H1 (cell line): ENCODE measurements around the gene GPR34. TPM values are rescaled to one million over a fixed set of nuclear protein-coding genes. Genes with fewer than 3 reads are reported as not detected.

Experiments
- CTCF ChIA-PET: fragments of 300-600 bp; sonication (Branson Sonifier 250); formaldehyde crosslinking; loops from one replicate; lab custom pipeline; 2021; ENCODE audit not compliant: partially characterized antibody; lab: Charles Lee
- POLR2A ChIA-PET: fragments of 300-600 bp; sonication (Branson Sonifier 250); formaldehyde crosslinking; loops from one replicate; lab custom pipeline; 2021; ENCODE audit warnings: inconsistent platforms; ENCODE audit not compliant: partially characterized antibody; lab: Charles Lee
- DNase-seq, 2 experiments: peaks; one replicate each; pipeline versions ENCODE4 v3.0.0 to v3.0.0-alpha.2; 2010 to 2022; ENCODE audit warnings: low spot score in 2 of 2, low read depth in 1 of 2, mixed read lengths in 1 of 2
- FAIRE-seq: peaks from 2 replicates; lab custom pipeline; 2011; peaks lifted over from hg19 to GRCh38; lab: Jason Lieb, UNC
- H2AFZ ChIP-seq: 2 replicates; pipeline ENCODE4 v1.8.1; 2012; ENCODE audit warnings: low read length, inconsistent platforms
- H2AK5ac ChIP-seq: 2 replicates; pipeline ENCODE4 v1.6.1; 2013; ENCODE audit warnings: low read depth, low read length
- H2BK120ac ChIP-seq: replicated peaks from 2 replicates; pipeline ENCODE3; 2013; ENCODE audit warnings: low read depth, low read length, inconsistent platforms
- H2BK12ac ChIP-seq: 2 replicates; pipeline ENCODE4 v1.6.1; 2013; ENCODE audit warnings: low read depth, low read length
- H2BK15ac ChIP-seq: 2 replicates; pipeline ENCODE4 v1.6.1; 2013; ENCODE audit warnings: low read length
- H2BK20ac ChIP-seq: 2 replicates; pipeline ENCODE4 v1.6.1; 2013; ENCODE audit warnings: low read length
- H2BK5ac ChIP-seq: 2 replicates; pipeline ENCODE4 v1.6.1; 2013; ENCODE audit warnings: low read depth, low read length
- H3K14ac ChIP-seq: 2 replicates; pipeline ENCODE4 v1.6.1; 2013; ENCODE audit warnings: inconsistent platforms; ENCODE audit not compliant: insufficient read length
- H3K18ac ChIP-seq: 2 replicates; pipeline ENCODE4 v1.6.1; 2013; ENCODE audit warnings: low read length; ENCODE audit errors: extremely low read depth
- H3K23ac ChIP-seq: 2 replicates; pipeline ENCODE4 v1.6.1; 2013; ENCODE audit warnings: inconsistent platforms; ENCODE audit not compliant: insufficient read length
- H3K23me2 ChIP-seq: 2 replicates; pipeline ENCODE4 v1.6.1; 2013; ENCODE audit warnings: low read depth, low read length
- H3K27ac ChIP-seq: 2 replicates; pipeline ENCODE4 v1.6.1; 2011; ENCODE audit warnings: low read depth, low read length, inconsistent platforms
- H3K27me3 ChIP-seq, 4 experiments: replicated peaks in 1 of 4; 1 replicate in 1 of 4; 2 replicates in 3 of 4; pipeline versions ENCODE4 v1.6.1 to v1.8.1; 2011 to 2013; ENCODE audit warnings: low read length in 3 of 4, mild to moderate bottlenecking in 3 of 4, inconsistent platforms in 2 of 4, mixed read lengths in 2 of 4, moderate library complexity in 1 of 4; ENCODE audit not compliant: control insufficient read depth in 3 of 4, insufficient read depth in 3 of 4; ENCODE audit errors: extremely low read depth in 1 of 4
- H3K36me3 ChIP-seq, 4 experiments: 2 replicates each; pipeline versions ENCODE4 v1.6.1 to v1.8.1; 2011 to 2013; ENCODE audit warnings: mild to moderate bottlenecking in 4 of 4, low read length in 3 of 4, moderate library complexity in 2 of 4, control low read depth in 1 of 4, inconsistent platforms in 1 of 4; ENCODE audit not compliant: insufficient read depth in 4 of 4, control insufficient read depth in 2 of 4
- H3K4ac ChIP-seq: replicated peaks from 2 replicates; pipeline ENCODE3; 2013; ENCODE audit warnings: low read length, low read depth, mixed read lengths, inconsistent platforms; ENCODE audit not compliant: insufficient read length
- H3K4me1 ChIP-seq, 4 experiments: replicated peaks in 1 of 4; 1 replicate in 1 of 4; 2 replicates in 3 of 4; pipeline versions ENCODE4 v1.6.1 to v1.8.1; 2011 to 2013; ENCODE audit warnings: low read length in 3 of 4, inconsistent platforms in 2 of 4, mixed read lengths in 1 of 4; ENCODE audit not compliant: insufficient read depth in 4 of 4, control insufficient read depth in 3 of 4
- H3K4me2 ChIP-seq, 2 experiments: 2 replicates each; pipeline versions ENCODE4 v1.6.1 to v1.8.1; 2011 to 2013; ENCODE audit warnings: low read depth in 2 of 2, low read length in 2 of 2, control low read depth in 1 of 2, inconsistent platforms in 1 of 2, mild to moderate bottlenecking in 1 of 2; ENCODE audit not compliant: insufficient read depth in 1 of 2
- H3K4me3 ChIP-seq, 4 experiments: fragments of 200-600, 300-600 bp in 1 of 4; sonication (generic), shearing (Covaris generic), sonication (Bioruptor Twin) in 1 of 4; 2 replicates each; pipeline versions ENCODE4 v1.5.1 to v1.8.1; 2011 to 2016; ENCODE audit warnings: low read length in 4 of 4, low read depth in 3 of 4, control low read depth in 2 of 4, inconsistent platforms in 2 of 4, mild to moderate bottlenecking in 2 of 4, mixed read lengths in 1 of 4, moderate library complexity in 1 of 4; ENCODE audit not compliant: insufficient read depth in 2 of 4; ENCODE audit errors: extremely low read depth in 1 of 4
- H3K56ac ChIP-seq: replicated peaks from 2 replicates; pipeline ENCODE3; 2013; ENCODE audit warnings: low read depth, mild to moderate bottlenecking, mixed read lengths, low read length, inconsistent platforms; ENCODE audit not compliant: insufficient read length
- H3K79me1 ChIP-seq: 2 replicates; pipeline ENCODE4 v1.6.1; 2013; ENCODE audit warnings: low read depth, low read length, control low read depth
- H3K79me2 ChIP-seq, 2 experiments: 2 replicates each; pipeline versions ENCODE4 v1.6.1 to v1.8.1; 2012 to 2013; ENCODE audit warnings: low read length in 2 of 2, mild to moderate bottlenecking in 2 of 2, inconsistent platforms in 1 of 2; ENCODE audit not compliant: insufficient read depth in 2 of 2, control insufficient read depth in 1 of 2
- H3K9ac ChIP-seq, 4 experiments: replicated peaks in 1 of 4; 1 replicate in 1 of 4; 2 replicates in 3 of 4; pipeline versions ENCODE4 v1.6.1 to v1.8.1; 2011 to 2013; ENCODE audit warnings: low read depth in 3 of 4, low read length in 3 of 4, control low read depth in 2 of 4, mild to moderate bottlenecking in 2 of 4, moderate library complexity in 2 of 4, inconsistent platforms in 1 of 4; ENCODE audit errors: extremely low read depth in 1 of 4
- H3K9me3 ChIP-seq, 2 experiments: 2 replicates each; pipeline versions ENCODE4 v1.6.1 to v1.8.1; 2012 to 2013; ENCODE audit warnings: mild to moderate bottlenecking in 2 of 2, moderate library complexity in 2 of 2, control low read depth in 1 of 2, inconsistent platforms in 1 of 2, low read depth in 1 of 2, low read length in 1 of 2, mixed read lengths in 1 of 2; ENCODE audit not compliant: insufficient read depth in 2 of 2
- H4K20me1 ChIP-seq, 2 experiments: replicated peaks in 1 of 2; 2 replicates each; pipeline versions ENCODE3 to v1.8.1; 2011 to 2013; ENCODE audit warnings: inconsistent platforms in 2 of 2, low read length in 2 of 2, mild to moderate bottlenecking in 1 of 2; ENCODE audit not compliant: insufficient read depth in 2 of 2, control insufficient read depth in 1 of 2
- H4K5ac ChIP-seq: 2 replicates; pipeline ENCODE4 v1.6.1; 2013; ENCODE audit warnings: low read length, low read depth, mixed read lengths, inconsistent platforms; ENCODE audit not compliant: insufficient read length
- H4K8ac ChIP-seq: 2 replicates; pipeline ENCODE4 v1.8.0; 2013; ENCODE audit warnings: mild to moderate bottlenecking, moderate library complexity, low read length, inconsistent platforms; ENCODE audit not compliant: insufficient read depth; ENCODE audit errors: extremely low read depth
- H4K91ac ChIP-seq: replicated peaks from 2 replicates; pipeline ENCODE3; 2013; ENCODE audit warnings: low read length, mixed read lengths, inconsistent platforms; ENCODE audit not compliant: insufficient read length
- ASH2L ChIP-seq: fragments of 200-600, 300-600 bp; sonication (generic); IDR thresholded peaks from one replicate; pipeline ENCODE4 v1.7.1; 2017; ENCODE audit warnings: low read length
- CHD2 ChIP-seq: IDR thresholded peaks from 2 replicates; pipeline ENCODE4 v1.6.1; 2012; ENCODE audit warnings: low read length, improper control_type of control experiment
- EZH2 ChIP-seq: fragments of 200-600 bp; sonication (generic); IDR thresholded peaks from 2 replicates; pipeline ENCODE4 v1.7.1; 2012; ENCODE audit warnings: low read depth, mild to moderate bottlenecking, moderate library complexity, low read length, inconsistent platforms; ENCODE audit not compliant: severe bottlenecking
- HDAC2 ChIP-seq, 2 experiments: fragments of 300-600 bp in 1 of 2; sonication (generic) in 1 of 2; IDR thresholded peaks; 2 replicates each; pipeline ENCODE4 v1.6.1; 2011 to 2012; ENCODE audit warnings: low read depth in 2 of 2, low read length in 2 of 2, mild to moderate bottlenecking in 2 of 2, moderate library complexity in 2 of 2, borderline replicate concordance in 1 of 2, inconsistent platforms in 1 of 2
- POLR2A ChIP-seq, 2 experiments: IDR thresholded peaks; 1 replicate in 1 of 2; 2 replicates in 1 of 2; pipeline ENCODE4 v1.6.1; 2011; ENCODE audit warnings: low read depth in 2 of 2, low read length in 2 of 2, mild to moderate bottlenecking in 2 of 2; ENCODE audit errors: control extremely low read depth in 1 of 2
- POLR2AphosphoS5 ChIP-seq: IDR thresholded peaks from 2 replicates; pipeline ENCODE4 v1.6.1; 2011; ENCODE audit warnings: low read depth, low read length
- RFX5 ChIP-seq: IDR thresholded peaks from 2 replicates; pipeline ENCODE4 v1.6.1; 2011; ENCODE audit warnings: low read depth, low read length, improper control_type of control experiment, borderline replicate concordance
- RXRA ChIP-seq: IDR thresholded peaks from 2 replicates; pipeline ENCODE4 v1.6.1; 2011; ENCODE audit warnings: low read depth, mild to moderate bottlenecking, low read length, moderate library complexity; ENCODE audit not compliant: insufficient read depth
- SIX5 ChIP-seq: IDR thresholded peaks from 2 replicates; pipeline ENCODE4 v1.6.1; 2011; ENCODE audit warnings: mild to moderate bottlenecking, low read depth, low read length
- SUZ12 ChIP-seq: fragments of 200-600 bp; sonication (generic); IDR thresholded peaks from 2 replicates; pipeline ENCODE4 v1.6.1; 2012; ENCODE audit warnings: mild to moderate bottlenecking, inconsistent platforms, low read length, moderate library complexity, mixed read lengths
- WGBS, 2 experiments: shearing (Covaris generic) in 1 of 2; methylation state at CpG; one replicate each; pipeline versions ENCODE4 v1.1.6 to v1.1.7; 2013 to 2015; ENCODE audit warnings: low lambda C conversion rate in 2 of 2, mixed read lengths in 2 of 2, inconsistent platforms in 1 of 2, low coverage in 1 of 2, missing lambda C conversion rate in 1 of 2; ENCODE audit not compliant: insufficient replicate concordance in 2 of 2, insufficient coverage in 1 of 2, insufficient read length in 1 of 2; ENCODE audit errors: extremely low coverage in 1 of 2, missing lambda C conversion rate in 1 of 2; 5-methylcytosine and 5-hydroxymethylcytosine counted together
- polyA plus RNA-seq, 7 experiments: library from polyadenylated mRNA; depleted of rRNA in 3 of 7; stranded (reverse) in 5 of 7; unstranded in 2 of 7; fragments of >200 nt in 5 of 7; fragments of 200-250 nt in 2 of 7; gene quantifications; 1 replicate in 5 of 7; 2 replicates in 1 of 7; 4 replicates in 1 of 7; pipeline versions ENCODE4 v1.2.1 to v1.2.3, GENCODE V29; 2011 to 2013; ENCODE audit warnings: missing spikeins in 2 of 7, mixed read lengths in 2 of 7
- total RNA-seq: library from RNA; stranded (reverse); fragmentation: NEBNext Ultra II Directional; extraction: Animal tissue kit (Norgen Biotek cat#: 25700); gene quantifications from 2 replicates; pipeline ENCODE4 v1.2.1, GENCODE V29; 2021

The GPR34 gene
- total and polyA plus RNA-seq, 2 of the 8 experiments (the other 6 are each of a cell fraction or from before 2014, with no cell fraction given), result not detected

DNA sequence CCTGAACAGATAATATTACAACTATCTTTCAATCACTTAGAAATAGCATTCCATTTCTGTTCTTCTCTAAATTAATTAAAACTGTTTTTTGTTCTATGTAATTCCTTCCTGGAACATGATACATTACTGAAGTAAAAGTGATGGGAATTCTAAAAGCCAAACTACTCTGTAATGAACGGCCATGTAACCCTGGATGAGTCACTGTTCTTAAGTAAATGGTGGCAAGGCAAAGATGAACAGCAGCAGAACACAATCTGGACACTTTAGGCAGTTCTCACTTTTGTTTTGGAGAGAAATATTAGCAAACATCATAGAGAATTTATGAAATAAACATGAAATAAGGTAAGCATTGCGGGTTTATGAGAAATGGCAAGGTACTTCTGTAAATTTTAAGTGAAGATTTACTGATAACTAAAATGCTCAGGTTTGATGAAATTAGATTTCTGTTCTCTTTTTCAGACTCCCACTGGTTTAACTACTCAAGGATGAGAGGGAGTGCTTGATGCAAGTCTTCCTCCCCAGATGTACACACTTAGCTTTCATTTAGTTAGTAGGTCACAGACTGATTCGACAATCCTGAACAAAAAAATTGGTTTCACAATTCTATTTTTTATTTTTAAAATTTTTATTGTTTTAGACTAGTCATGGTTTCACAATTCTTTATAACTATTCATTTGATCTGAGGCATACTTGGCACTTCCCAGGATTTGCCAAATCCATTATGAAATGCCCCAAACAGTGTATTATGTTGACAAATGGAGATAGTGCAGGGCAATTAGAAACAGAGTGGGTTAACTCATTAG lies 34.2 kb downstream of the GPR34 start:
- POLR2A ChIA-PET, result no interaction called here
- FAIRE-seq, result peak; percentile 42
- no peak overlapping the region for H3K14ac ChIP-seq

More for the DNA sequence above, 34.2 kb downstream of the GPR34 start:
- H3K79me1 ChIP-seq, result no peaks in the 10 kb centered on the region
- no peak overlapping the region for H3K4me2 ChIP-seq
- CTCF ChIA-PET, result no interaction called here
- no peak overlapping the region for H3K23ac ChIP-seq
- H3K4me1 ChIP-seq, result peaks cover 0 to 9% (median 3%) of the 10 kb centered on the region in 4 experiments; a peak in 4 of 7 replicates
- no peaks in the 10 kb centered on the region for H3K27me3 ChIP-seq
- TF ChIP-seq ASH2L (no peak), RXRA (no peak), SIX5 (no peak), RFX5 (no peak), SUZ12 (no peak), POLR2A (IDR thresholded peaks at IDR 0.05; ENCODE audit: control extremely low read depth in 1 of 2, low read depth in 2 of 2, low read length in 2 of 2) (no peak), CHD2 (no peak), POLR2AphosphoS5 (no peak), HDAC2 (IDR thresholded peaks at IDR 0.05; ENCODE audit: borderline replicate concordance in 1 of 2, low read depth in 2 of 2, low read length in 2 of 2) (no peak), EZH2 (no peak)
- H2AK5ac ChIP-seq, result no peak overlapping the region
- H4K5ac ChIP-seq, result no peak overlapping the region
- no peaks in the 10 kb centered on the region for H3K36me3 ChIP-seq
- no peak overlapping the region for H4K8ac ChIP-seq
- H3K4ac ChIP-seq, result no peak overlapping the region
- WGBS, 2 experiments, result 93% methylated on average over 3 of the region's 3 CpGs; no CpG with 5 or more reads in 1 of the 2 experiments
- no peak overlapping the region for H2BK20ac ChIP-seq
- H2AFZ ChIP-seq, result no peak overlapping the region
- no peak for DNase-seq
- H4K20me1 ChIP-seq, result no peaks in the 10 kb centered on the region
- H3K18ac ChIP-seq, result no peak overlapping the region
- H2BK5ac ChIP-seq, result no peak overlapping the region
- no peaks in the 10 kb centered on the region for H3K9me3 ChIP-seq
- no peak overlapping the region for H3K4me3 ChIP-seq
- no peak overlapping the region for H3K9ac ChIP-seq
- H3K27ac ChIP-seq, result no peak overlapping the region
- H3K23me2 ChIP-seq, result no peaks in the 10 kb centered on the region
- no peaks in the 10 kb centered on the region for H3K79me2 ChIP-seq
- H4K91ac ChIP-seq, result no peak overlapping the region
- H3K56ac ChIP-seq, result no peak overlapping the region
- H2BK120ac ChIP-seq, result no peak overlapping the region
- no peak overlapping the region for H2BK12ac ChIP-seq
- H2BK15ac ChIP-seq, result no peak overlapping the region
